ENCODE data around the gene RBL2.
"Not testable (repeated sequence)": the region's sequence is repeated elsewhere in the genome, so short reads cannot be mapped to it uniquely, and the experiment has no call there.

RBL2 gene

DNA sequence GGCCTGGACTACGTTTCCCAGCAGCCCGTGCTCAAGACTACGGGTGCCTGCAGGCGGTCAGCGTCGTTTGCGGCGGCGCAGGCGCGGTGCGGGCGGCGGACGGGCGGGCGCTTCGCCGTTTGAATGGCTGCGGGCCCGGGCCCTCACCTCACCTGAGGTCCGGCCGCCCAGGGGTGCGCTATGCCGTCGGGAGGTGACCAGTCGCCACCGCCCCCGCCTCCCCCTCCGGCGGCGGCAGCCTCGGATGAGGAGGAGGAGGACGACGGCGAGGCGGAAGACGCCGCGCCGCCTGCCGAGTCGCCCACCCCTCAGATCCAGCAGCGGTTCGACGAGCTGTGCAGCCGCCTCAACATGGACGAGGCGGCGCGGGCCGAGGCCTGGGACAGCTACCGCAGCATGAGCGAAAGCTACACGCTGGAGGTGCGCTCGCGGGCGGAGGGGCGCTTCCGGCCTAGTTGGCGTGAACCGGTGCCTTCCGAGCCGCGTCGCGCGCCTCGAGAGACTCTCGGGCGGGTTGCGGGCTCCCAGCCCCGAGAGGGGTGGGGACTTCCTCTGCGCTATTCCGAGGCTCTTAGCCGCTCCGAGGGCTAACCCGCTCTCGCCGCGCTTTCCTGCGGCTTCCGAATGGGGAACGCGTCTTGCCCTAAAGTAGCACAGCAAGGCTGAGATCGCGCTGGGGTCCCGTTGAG is at the start of gene RBL2:
Gene RBL2, plus strand, starts transcription at position 95 of the 689 bp plus-strand sequence. Its CDS starts 86 bp downstream, at position 181.
- Mint-ChIP-seq H3K4me1 (ENCODE audit: low read depth) (peaks cover 15% of the 10 kb centered on the region), H3K27me3 (peaks cover 3% of the 10 kb centered on the region), H3K27ac (peak within 1 kb of the TSS; percentile 97), H3K4me3 (peak within 1 kb of the TSS; percentile 97), H3K36me3 (ENCODE audit: low read depth) (peaks cover 15% of the 10 kb centered on the region), H3K9me3 (peaks cover 9% of the 10 kb centered on the region)
- intact Hi-C loops (cut with micrococcal nuclease), result loop anchor here (2.0 to 10.0 kb wide), 3 partner anchors 68 to 270 kb away; partner anchors contain the start of genes AKTIP, FTO and RPGRIP1L

DNA sequence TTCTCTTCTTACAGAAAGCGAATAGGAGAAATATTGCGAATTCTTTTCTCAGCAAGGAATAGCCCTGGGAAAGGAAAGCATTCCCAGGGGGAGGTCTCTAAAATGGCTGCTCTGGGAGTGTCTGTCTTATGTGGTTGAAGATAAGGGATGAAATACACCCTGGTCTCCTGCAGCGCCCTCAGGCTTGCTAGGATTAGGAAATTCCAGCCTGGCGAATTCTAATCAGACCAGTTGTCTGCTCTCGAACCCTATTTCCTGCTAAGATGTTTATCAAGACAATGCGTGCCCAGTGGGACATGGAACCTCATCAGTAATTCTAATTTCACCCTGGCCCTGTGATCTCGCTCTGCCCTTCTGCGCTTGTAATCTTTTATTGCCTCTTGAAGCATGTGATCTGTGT is 49.7 kb upstream of the RBL2 start:
- H3K27ac Mint-ChIP-seq; H3K27me3 Mint-ChIP-seq; H3K36me3 Mint-ChIP-seq (ENCODE audit: low read depth); H3K4me3 Mint-ChIP-seq; H3K4me1 Mint-ChIP-seq (ENCODE audit: low read depth); intact Hi-C loops (cut with micrococcal nuclease): not testable (repeated sequence)
- H3K9me3 Mint-ChIP-seq, result peaks cover 23% of the 10 kb centered on the region

DNA sequence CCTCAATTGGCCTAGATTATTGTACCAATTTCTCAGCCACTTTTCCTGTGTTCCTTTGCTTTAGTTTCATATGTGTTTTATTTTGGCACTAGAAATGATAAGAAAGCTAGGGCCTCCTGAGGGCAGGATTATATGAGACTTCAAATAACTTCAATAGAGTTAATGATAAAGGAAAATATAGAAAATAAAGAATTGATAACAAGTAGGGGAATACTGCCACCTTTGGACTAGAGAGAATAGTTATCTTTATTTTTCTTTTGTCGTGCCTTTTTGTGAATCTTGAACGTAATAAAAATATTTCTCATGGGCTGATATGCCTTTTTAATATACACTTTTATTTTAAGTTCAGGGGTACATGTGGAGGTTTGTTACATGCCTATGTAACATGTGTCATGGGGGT is 29.3 kb upstream of the RBL2 start:
- Mint-ChIP-seq H3K9me3 (no peaks in the 10 kb centered on the region), H3K36me3 (ENCODE audit: low read depth) (no peaks in the 10 kb centered on the region), H3K4me1 (ENCODE audit: low read depth) (no peaks in the 10 kb centered on the region), H3K4me3 (no peak overlapping the region), H3K27me3 (peaks cover 1% of the 10 kb centered on the region), H3K27ac (no peak overlapping the region)
- intact Hi-C loops (cut with micrococcal nuclease), result no loop called here

- Mint-ChIP-seq H3K27me3 (peaks cover 11% of the 10 kb centered on the region), H3K9me3 (peaks cover 9% of the 10 kb centered on the region), H3K27ac (no peak overlapping the region), H3K36me3 (ENCODE audit: low read depth) (no peaks in the 10 kb centered on the region), H3K4me1 (ENCODE audit: low read depth) (peaks cover 7% of the 10 kb centered on the region), H3K4me3 (no peak overlapping the region)
- intact Hi-C loops (cut with micrococcal nuclease), result no loop called here
Observed at GRCh38 chr16:53412549-53412948, 21.7 kb upstream of the RBL2 start.

DNA sequence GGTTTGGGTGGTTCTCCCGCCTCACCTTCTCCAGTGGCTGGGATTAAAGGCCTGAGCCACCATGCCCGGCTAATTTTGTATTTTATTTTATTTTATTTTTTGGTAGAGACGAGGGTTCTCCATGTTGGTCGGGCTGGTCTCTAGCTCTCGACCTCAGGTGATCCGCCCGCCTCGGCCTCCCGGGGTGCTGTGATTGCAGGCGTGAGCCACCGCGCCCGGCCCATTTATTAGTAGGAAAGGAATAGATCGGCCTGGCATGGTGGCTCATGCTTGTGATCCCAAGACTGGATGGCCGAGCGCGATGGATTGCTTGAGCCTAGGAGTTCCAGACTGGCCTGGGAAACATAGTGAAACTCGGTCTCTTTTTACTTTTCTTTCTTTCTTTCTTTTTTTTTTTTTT is 20.4 kb upstream of the RBL2 start:
- intact Hi-C loops (cut with micrococcal nuclease), result no loop called here
- Mint-ChIP-seq H3K27me3 (peaks cover 11% of the 10 kb centered on the region), H3K9me3 (peaks cover 9% of the 10 kb centered on the region), H3K4me3 (no peak overlapping the region), H3K36me3 (ENCODE audit: low read depth) (no peaks in the 10 kb centered on the region), H3K27ac (no peak overlapping the region), H3K4me1 (ENCODE audit: low read depth) (peaks cover 7% of the 10 kb centered on the region)

- H3K36me3 Mint-ChIP-seq (ENCODE audit: low read depth), result no peaks in the 10 kb centered on the region
- peaks cover 11% of the 10 kb centered on the region for H3K27me3 Mint-ChIP-seq
- H3K9me3 Mint-ChIP-seq, result peaks cover 9% of the 10 kb centered on the region
- no peak overlapping the region for H3K4me3 Mint-ChIP-seq
- H3K4me1 Mint-ChIP-seq (ENCODE audit: low read depth), result peaks cover 7% of the 10 kb centered on the region
- intact Hi-C loops (cut with micrococcal nuclease), result no loop called here
- no peak overlapping the region for H3K27ac Mint-ChIP-seq
Observed at GRCh38 chr16:53414381-53414780, 19.9 kb upstream of the RBL2 start.

- Mint-ChIP-seq H3K27ac (no peak overlapping the region), H3K36me3 (ENCODE audit: low read depth) (no peaks in the 10 kb centered on the region), H3K9me3 (peaks cover 9% of the 10 kb centered on the region), H3K4me3 (no peak overlapping the region), H3K27me3 (peaks cover 11% of the 10 kb centered on the region), H3K4me1 (ENCODE audit: low read depth) (peaks cover 7% of the 10 kb centered on the region)
- intact Hi-C loops (cut with micrococcal nuclease), result no loop called here
Observed at GRCh38 chr16:53415504-53415903, 18.8 kb upstream of the RBL2 start.

DNA sequence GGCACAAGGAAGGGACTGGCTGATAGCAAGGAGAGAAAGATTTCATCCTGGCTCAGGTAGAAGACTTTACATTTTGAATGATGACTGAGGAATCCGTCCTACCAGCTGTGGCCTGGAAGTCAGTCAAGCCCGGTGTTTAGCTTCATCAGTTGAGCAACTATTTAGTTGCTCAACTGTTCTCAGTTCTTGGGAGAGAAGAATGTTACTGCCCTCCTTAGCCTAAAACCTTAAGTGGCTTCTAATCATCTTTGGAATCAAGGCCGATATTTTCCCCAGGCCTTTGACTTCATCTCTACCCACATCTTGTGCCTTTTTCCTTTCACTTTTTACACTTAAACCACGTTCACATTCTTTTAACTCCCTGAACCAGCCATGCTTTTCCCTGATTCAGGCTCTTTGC is 17.3 kb upstream of the RBL2 start:
- H3K36me3 Mint-ChIP-seq (ENCODE audit: low read depth), result no peaks in the 10 kb centered on the region
- H3K27ac Mint-ChIP-seq, result no peak overlapping the region
- peaks cover 9% of the 10 kb centered on the region for H3K9me3 Mint-ChIP-seq
- intact Hi-C loops (cut with micrococcal nuclease), result no loop called here
- peaks cover 11% of the 10 kb centered on the region for H3K27me3 Mint-ChIP-seq
- peaks cover 7% of the 10 kb centered on the region for H3K4me1 Mint-ChIP-seq (ENCODE audit: low read depth)
- H3K4me3 Mint-ChIP-seq, result no peak overlapping the region

DNA sequence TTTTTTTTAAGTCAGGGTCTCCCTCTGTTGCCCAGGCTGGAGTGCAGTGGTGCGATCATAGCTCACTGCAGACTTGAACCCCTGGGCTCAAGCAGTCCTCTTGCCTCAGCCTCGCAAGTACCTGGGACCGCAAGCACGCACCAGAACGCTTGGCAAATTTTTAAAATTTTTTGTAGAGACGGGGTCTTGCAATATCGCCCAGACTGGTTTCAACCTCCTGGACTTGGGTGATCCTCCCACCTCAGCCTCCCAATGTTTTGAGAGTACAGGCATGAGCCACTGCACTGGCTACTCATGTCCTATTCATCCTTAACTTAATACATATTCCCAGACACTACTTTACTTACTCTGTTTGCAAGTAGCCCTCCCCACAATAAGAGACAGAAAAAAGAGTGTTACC is 16.3 kb upstream of the RBL2 start:
- intact Hi-C loops (cut with micrococcal nuclease), result no loop called here
- Mint-ChIP-seq H3K27ac (no peak overlapping the region), H3K4me3 (no peak overlapping the region), H3K9me3 (peaks cover 3% of the 10 kb centered on the region), H3K27me3 (peaks cover 11% of the 10 kb centered on the region), H3K4me1 (ENCODE audit: low read depth) (peaks cover 7% of the 10 kb centered on the region), H3K36me3 (ENCODE audit: low read depth) (no peaks in the 10 kb centered on the region)

DNA sequence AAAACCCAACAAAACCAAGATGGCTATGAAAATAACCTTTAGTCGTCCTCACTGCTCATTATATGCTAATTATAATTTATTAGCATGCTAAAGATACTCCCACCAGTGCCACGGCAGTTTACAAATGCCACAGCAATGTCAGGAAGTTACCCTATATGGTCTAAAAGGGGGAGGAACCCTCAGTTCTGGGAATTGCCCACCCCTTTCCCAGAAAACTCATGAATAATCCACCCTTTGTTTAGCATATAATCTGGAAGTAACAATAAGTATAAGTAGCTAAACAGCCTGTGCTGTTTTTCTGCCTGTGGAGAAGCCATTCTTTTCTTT is 14.9 kb upstream of the RBL2 start:
- H3K27ac Mint-ChIP-seq; H3K36me3 Mint-ChIP-seq (ENCODE audit: low read depth); H3K9me3 Mint-ChIP-seq; H3K4me3 Mint-ChIP-seq; intact Hi-C loops (cut with micrococcal nuclease); H3K27me3 Mint-ChIP-seq; H3K4me1 Mint-ChIP-seq (ENCODE audit: low read depth): not testable (repeated sequence)

DNA sequence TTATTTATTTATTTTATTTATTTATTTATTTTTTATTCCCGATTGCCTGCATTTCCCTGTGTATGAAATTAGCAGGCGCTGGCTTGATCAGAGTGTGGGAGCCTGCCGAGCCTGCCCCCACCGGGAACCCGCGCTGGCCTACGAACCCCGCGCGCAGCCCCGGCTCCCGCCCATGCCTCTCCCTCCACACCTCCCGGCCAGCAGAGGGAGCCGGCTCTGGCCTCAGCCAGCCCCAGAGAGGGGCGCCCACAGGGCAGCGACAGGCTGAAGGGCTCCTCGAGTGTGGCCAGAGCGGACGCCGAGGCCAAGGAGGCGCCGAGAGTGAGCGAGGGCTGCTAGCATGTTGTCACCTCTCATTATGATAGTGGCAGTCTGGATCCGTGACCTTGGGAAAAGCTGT is 13.0 kb upstream of the RBL2 start:
- Mint-ChIP-seq H3K4me3 (no peak overlapping the region), H3K4me1 (ENCODE audit: low read depth) (peaks cover 7% of the 10 kb centered on the region), H3K36me3 (ENCODE audit: low read depth) (no peaks in the 10 kb centered on the region), H3K27ac (no peak overlapping the region), H3K27me3 (no peaks in the 10 kb centered on the region), H3K9me3 (peaks cover 19% of the 10 kb centered on the region)
- intact Hi-C loops (cut with micrococcal nuclease), result no loop called here

GRCh38 chr16:53423968-53424367 is 10.3 kb upstream of the RBL2 start:
- H3K27me3 Mint-ChIP-seq; H3K4me1 Mint-ChIP-seq (ENCODE audit: low read depth); H3K4me3 Mint-ChIP-seq; H3K27ac Mint-ChIP-seq; intact Hi-C loops (cut with micrococcal nuclease); H3K36me3 Mint-ChIP-seq (ENCODE audit: low read depth): not testable (repeated sequence)
- H3K9me3 Mint-ChIP-seq, result peaks cover 19% of the 10 kb centered on the region

DNA sequence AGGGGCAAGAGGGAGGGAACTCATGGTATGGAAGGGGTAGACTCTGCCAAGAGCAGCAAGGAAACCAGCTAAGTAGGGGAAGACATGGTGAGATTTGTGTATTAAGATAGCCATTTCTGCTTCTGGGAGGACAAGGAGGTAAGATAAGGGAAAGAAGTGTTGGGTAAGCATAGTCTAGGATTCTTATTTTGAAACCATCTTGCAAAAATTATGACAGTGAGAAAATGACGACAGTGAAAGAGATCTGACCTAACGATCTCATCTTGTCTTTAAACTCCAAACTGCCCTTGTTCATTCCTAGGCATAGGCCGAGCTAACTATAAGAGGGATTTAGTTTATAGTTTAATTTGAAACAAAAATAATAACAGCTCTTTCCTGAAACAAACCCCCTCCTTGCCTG is 5.6 kb upstream of the RBL2 start:
- H3K4me1 Mint-ChIP-seq (ENCODE audit: low read depth), result peaks cover 2% of the 10 kb centered on the region
- peaks cover 6% of the 10 kb centered on the region for H3K27me3 Mint-ChIP-seq
- H3K27ac Mint-ChIP-seq, result no peak overlapping the region
- H3K36me3 Mint-ChIP-seq (ENCODE audit: low read depth), result no peaks in the 10 kb centered on the region
- peaks cover 22% of the 10 kb centered on the region for H3K9me3 Mint-ChIP-seq
- intact Hi-C loops (cut with micrococcal nuclease), result no loop called here
- no peak overlapping the region for H3K4me3 Mint-ChIP-seq

DNA sequence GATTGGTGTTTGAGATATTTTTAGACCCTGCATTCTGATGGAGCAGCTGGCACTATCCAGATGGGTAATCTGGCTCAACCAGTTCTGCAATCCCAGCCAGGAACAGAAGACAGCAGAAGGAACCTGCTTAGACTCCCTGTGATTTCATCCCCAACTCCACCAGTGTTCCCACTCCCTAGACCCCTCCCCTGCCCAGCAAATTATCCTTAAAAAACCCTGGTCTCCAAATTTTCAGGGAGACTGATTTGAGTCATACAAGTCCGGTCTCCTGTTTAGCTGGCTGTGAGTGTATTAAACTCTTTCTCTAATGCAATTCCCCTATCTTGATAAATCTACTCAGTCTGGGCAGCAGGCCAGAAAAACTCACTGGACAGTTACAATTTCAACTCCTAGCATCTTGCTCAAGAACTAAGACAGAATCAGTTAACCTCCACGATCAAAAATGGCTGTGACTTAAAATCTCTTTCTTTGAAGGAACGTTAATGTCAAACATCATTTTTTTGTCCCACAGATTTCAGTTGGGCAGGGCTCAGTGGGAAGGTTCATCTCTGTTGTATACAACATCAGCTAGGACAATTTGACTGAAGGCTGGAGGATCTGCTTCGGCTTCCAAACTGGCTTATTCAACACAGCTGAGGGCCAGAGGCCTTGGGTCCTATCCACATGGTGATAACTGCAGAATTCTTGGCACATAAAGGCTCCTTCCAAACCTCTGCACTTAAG is 4.9 kb upstream of the RBL2 start:
- Mint-ChIP-seq H3K4me3 (no peak overlapping the region), H3K27me3 (peaks cover 6% of the 10 kb centered on the region), H3K4me1 (ENCODE audit: low read depth) (peaks cover 5% of the 10 kb centered on the region), H3K9me3 (peaks cover 18% of the 10 kb centered on the region), H3K36me3 (ENCODE audit: low read depth) (no peaks in the 10 kb centered on the region), H3K27ac (no peak overlapping the region)
- intact Hi-C loops (cut with micrococcal nuclease), result no loop called here

- no peak overlapping the region for H3K4me3 Mint-ChIP-seq
- H3K36me3 Mint-ChIP-seq (ENCODE audit: low read depth), result peaks cover 8% of the 10 kb centered on the region
- H3K4me1 Mint-ChIP-seq (ENCODE audit: low read depth), result peaks cover 5% of the 10 kb centered on the region
- H3K9me3 Mint-ChIP-seq, result peaks cover 11% of the 10 kb centered on the region
- H3K27me3 Mint-ChIP-seq, result peaks cover 6% of the 10 kb centered on the region
- no peak overlapping the region for H3K27ac Mint-ChIP-seq
- intact Hi-C loops (cut with micrococcal nuclease), result loop anchor here (10.0 kb wide), 2 partner anchors 216 to 274 kb away; partner anchors contain the start of genes FTO and RPGRIP1L
Observed at GRCh38 chr16:53430363-53430762, 3.9 kb upstream of the RBL2 start.
